DMS 273 treated with DMSO at 0.1 percent for 48 hours (cell line): ENCODE data around the gene CAMKV.
"Not testable (repeated sequence)": the region's sequence is repeated elsewhere in the genome, so short reads cannot be mapped to it uniquely, and the experiment has no call there.

ENCODE experiments used
- DNase-seq: peaks from one replicate; lab custom pipeline; 2025; lab: John Stamatoyannopoulos, UW

Gene CAMKV

GRCh38 chr3:49845694-49846093, 24.0 kb downstream of the CAMKV start:
- no peak for DNase-seq

GRCh38 chr3:49844464-49845183, 25.1 kb downstream of the CAMKV start:
- no peak for DNase-seq

DNA sequence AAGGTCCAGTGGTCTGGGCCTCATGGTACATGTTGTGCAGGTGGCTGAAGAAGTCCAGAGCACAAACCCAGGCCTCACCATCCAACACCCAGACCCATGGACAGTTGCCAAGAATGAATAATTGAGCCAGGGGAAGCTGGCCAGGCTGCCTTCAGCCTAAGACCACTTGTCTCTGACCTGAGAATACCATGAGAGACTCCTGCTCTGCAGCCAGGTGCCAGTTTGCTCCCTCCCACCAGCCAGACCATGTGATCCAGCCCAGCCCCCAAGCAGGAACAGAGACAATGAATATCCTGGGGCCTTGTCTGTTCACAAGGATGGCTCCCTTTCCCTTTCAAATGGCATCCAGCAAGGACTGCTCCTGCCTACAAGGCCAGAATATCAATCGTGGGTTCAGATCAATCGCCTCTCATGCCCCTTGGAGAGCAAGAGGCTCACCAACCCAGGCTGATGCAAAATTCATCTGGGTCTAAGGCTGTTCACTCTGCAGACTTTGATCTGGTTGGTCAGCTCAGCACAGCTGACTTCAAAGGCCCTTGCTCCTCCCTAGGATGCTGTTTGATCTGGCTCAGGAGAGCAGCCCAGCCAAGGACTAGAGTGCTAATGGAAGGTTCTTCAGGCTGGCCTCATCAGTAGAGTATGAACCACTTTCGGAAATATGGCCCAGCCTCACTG, 26.7 kb downstream of the CAMKV start:
- no peak for DNase-seq

DNA sequence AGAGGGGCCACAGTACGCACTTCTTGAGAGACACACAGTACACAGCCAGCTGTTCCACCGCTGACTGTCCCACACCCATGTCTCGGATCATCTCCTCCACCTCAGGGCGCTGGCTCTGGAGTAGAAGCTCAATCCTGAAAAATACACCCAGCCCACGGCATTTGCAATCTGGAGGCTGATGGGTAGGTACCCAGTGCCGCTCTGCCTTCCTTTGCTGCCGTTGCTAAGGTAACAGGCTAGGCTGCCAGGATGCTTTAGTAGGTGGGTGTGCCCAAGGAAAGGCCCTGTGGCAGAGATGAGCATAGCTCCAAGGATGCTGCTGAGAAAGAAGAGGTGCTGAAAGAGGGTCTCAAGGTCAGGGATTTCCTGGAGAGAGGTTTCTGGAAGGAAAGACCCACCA, 27.9 kb downstream of the CAMKV start:
- no peak for DNase-seq

DNA sequence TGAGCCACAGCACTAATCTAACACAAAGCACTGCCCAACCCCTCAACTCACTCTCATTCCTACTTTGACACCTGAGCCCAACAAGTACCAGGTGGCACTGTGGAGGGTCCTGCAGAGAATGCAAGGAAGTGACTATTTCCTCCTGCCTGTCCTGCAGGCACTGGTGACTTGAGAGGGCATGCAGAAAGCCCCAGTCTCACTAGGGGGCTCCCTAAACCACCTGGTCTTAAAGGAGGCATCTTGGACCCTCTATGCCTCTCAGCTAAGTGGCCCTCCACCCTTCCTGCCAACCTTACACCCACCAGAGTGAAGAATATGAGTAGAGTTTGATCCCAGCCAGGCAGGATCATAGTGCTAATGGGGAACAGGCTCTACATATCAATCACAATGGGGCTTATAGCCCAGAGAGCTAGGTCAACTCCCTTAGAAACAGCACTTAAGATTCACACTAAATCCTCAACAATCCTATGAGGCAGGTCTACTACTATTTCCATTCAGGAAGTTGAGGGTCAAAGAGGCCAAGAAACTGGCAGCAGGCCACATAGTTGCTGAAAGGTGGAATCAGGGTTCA, 28.5 kb downstream of the CAMKV start:
- no peak for DNase-seq

- DNase-seq: no peak
Measured at GRCh38 chr3:49840388-49840787, 29.3 kb downstream of the CAMKV start.

- DNase-seq: peak; percentile 28
Measured at GRCh38 chr3:49839193-49839809, 30.4 kb downstream of the CAMKV start.

- no peak for DNase-seq
Measured at GRCh38 chr3:49831341-49831740, 38.4 kb downstream of the CAMKV start.

DNA sequence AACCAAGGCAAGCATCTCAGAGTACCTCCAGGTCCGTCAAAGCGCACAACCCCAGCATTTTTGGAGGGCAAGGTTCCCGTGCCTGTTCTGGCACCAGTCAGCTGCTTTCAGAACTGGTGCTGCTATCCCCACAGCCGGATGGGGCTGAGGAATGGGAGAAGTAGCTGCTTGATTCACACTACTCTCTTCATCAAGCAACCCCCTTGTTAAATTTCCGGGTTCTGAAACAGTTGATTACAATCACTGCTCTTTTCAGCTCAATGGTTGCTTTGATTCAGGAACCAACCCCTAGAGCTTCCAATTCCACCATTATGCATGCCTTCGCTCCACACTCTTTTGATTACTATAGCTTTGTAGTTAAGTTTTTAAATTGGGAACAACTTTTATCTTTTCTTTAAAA, 43.7 kb downstream of the CAMKV start:
- DNase-seq: no peak

- DNase-seq: not testable (repeated sequence)
Measured at GRCh38 chr3:49823131-49823530, 46.6 kb downstream of the CAMKV start.

DNA sequence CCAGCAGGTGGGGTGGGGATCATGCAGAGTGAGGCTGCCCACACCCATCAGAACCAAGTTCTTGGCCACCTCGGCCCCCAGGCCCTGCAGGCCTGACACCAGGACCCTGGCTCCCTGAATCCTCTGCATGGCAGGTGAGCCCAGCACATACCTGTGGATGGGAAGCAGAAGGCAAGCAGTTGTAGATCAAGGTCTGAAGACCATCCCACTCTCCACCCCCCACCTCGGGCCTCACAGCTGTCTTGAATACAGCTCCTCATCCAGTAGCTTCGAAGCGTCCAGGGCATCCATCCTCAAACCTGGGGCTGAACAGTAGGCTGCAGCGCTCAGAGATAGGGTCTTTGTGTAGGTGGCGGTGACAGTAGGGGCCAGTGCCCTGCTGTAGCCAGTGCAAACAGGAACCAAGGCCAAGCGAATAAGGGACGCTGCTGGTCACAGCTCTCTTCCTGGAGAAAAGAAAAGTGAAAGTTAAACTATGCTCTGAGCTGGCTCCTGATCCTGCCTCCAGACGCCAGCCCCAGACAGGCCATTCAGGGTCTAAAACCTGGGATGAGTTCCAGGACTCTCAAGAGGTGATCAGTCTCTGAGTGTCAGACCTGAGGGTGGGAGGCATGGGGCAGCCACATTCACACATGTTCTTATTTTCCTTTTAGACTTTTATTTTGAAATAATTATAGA, 56.1 kb downstream of the CAMKV start, which contains the start of gene UBA7:
Gene UBA7 (minus strand): TSS at position 457 of the 678 bp plus-strand sequence. CDS start 166 bp downstream, at position 291.
- DNase-seq: no peak

GRCh38 chr3:49812916-49813496, 56.7 kb downstream of the CAMKV start:
- no peak for DNase-seq
